Lower leg skin (tissue), 4 donors: ENCODE measurements around the gene TRMT112. TPM values are rescaled to one million over a fixed set of nuclear protein-coding genes. Genes with fewer than 3 reads are reported as not detected.

Experiments used
- DNase-seq, 2 donors: peaks; one replicate each; pipeline ENCODE4 v3.0.0-alpha.2; 2019; ENCODE audit warnings: low spot score in 2 of 2
- H3K4me3 ChIP-seq: fragments of 200-600 bp; sonication (generic); 2 replicates; pipeline ENCODE4 v1.5.1; 2017; ENCODE audit warnings: mild to moderate bottlenecking, low read depth; ENCODE audit not compliant: poor library complexity, severe bottlenecking
- POLR2A ChIP-seq, 2 donors: fragments of 450-650 bp; IDR thresholded peaks; one replicate each; pipeline ENCODE4 v1.6.1; 2016 to 2017; ENCODE audit warnings: antibody characterized with exemption in 2 of 2, mild to moderate bottlenecking in 1 of 2, moderate library complexity in 1 of 2
- WGBS, 2 donors: methylation state at CpG; one replicate each; pipeline ENCODE4 v1.1.5; 2018; 5-methylcytosine and 5-hydroxymethylcytosine counted together
- intact Hi-C: fragments of 100-400 bp; cut with DNase I; formaldehyde crosslinking; loops from one replicate; pipeline ENCODE4 v1.15.0; 2023; ENCODE audit warnings: low total_unique reads
- total RNA-seq, 4 donors: library from RNA; depleted of rRNA; stranded (reverse); fragments of >200 nt; gene quantifications; one replicate each; pipeline ENCODE4 v1.1.0, GENCODE V29; 2016
- TF ChIP-seq, protein P1 (sequence below), 3 donors: fragments of 450-650 bp; IDR thresholded peaks; one replicate each; pipeline ENCODE4 v1.5.1; 2016; ENCODE audit warnings: antibody characterized with exemption in 3 of 3, mild to moderate bottlenecking in 3 of 3, moderate library complexity in 2 of 3

TRMT112 gene
- total RNA-seq = 100 to 1,000 TPM; 199 to 356 (median 255) TPM

DNA sequence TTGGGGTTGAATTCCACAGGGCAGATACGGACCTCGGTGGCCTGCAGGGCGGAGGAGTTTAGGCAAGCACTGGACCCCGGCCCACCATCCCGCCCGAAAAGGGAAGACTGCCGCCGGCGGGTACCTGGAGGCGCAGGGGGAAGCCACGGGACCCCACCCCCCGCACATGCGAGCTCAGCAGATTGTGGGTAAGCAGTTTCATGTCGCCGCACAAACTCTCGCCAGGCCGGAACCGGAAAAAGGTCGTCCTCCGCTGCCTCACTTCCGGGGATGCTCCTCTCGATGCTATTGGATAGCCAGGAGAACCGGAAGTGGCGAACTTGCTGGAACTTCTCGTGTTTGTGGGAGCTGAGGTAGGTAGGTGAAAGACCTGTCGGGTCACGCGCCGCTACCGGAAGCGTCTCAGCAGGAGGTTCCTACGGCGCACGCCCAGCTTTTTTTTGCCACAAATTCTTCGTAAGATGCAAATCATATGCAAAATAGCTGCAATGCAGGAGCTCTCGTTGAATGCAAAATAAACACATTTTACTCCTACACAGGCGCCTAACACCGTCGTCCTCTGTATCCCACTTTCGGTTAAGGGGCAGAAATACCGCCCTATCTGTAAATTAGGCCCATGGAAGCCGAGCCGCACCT is at the start of gene TRMT112:
TSS of gene TRMT112 (minus strand) at position 235 of the 636 bp plus-strand sequence. CDS start at position 202, 33 bp downstream.
- peak within 1 kb of the TSS; percentile 72 for H3K4me3 ChIP-seq
- WGBS, 2 donors = 0 to 1% methylated on average over 28 to 35 of the region's 43 CpGs
- TF ChIP-seq POLR2A (IDR thresholded peaks at IDR 0.05) = peak in 1 of 2 donors; percentile 72
- TF ChIP-seq, protein P1, sequence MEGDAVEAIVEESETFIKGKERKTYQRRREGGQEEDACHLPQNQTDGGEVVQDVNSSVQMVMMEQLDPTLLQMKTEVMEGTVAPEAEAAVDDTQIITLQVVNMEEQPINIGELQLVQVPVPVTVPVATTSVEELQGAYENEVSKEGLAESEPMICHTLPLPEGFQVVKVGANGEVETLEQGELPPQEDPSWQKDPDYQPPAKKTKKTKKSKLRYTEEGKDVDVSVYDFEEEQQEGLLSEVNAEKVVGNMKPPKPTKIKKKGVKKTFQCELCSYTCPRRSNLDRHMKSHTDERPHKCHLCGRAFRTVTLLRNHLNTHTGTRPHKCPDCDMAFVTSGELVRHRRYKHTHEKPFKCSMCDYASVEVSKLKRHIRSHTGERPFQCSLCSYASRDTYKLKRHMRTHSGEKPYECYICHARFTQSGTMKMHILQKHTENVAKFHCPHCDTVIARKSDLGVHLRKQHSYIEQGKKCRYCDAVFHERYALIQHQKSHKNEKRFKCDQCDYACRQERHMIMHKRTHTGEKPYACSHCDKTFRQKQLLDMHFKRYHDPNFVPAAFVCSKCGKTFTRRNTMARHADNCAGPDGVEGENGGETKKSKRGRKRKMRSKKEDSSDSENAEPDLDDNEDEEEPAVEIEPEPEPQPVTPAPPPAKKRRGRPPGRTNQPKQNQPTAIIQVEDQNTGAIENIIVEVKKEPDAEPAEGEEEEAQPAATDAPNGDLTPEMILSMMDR (IDR thresholded peaks at IDR 0.05) = no peak
- intact Hi-C loops = no loop called here
- DNase-seq = peak; percentile 99

DNA sequence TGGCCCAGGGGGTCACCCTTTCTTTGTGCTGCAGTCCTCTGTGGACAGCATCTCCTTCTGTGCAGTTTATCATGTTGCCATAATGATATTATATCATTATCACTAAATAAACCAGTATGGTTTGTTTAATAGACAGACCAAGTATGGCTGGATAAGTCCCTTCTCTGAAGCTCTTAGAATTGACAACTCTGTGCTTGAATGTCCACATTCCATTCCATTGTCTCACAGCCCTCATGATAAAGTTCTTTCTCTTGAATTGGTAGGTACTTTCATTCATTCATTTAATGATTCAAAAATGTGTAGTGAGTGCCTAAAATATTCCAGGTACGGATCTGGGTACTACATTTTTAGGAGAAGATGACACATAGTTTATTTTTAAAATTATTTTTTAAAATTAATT is 49.4 kb upstream of the TRMT112 start:
- DNase-seq = no peak
- H3K4me3 ChIP-seq = no peak overlapping the region
- TF ChIP-seq POLR2A (IDR thresholded peaks at IDR 0.05) = no peak
- TF ChIP-seq, protein P1 (IDR thresholded peaks at IDR 0.05) = no peak
- intact Hi-C loops = no loop called here
- 81 to 83% methylated on average over 1 of the region's 1 CpG for WGBS, 2 donors

- intact Hi-C loops = no loop called here
- 93 to 95% methylated on average over 4 of the region's 4 CpGs for WGBS, 2 donors
- no peak overlapping the region for H3K4me3 ChIP-seq
- TF ChIP-seq, protein P1 (IDR thresholded peaks at IDR 0.05) = no peak
- TF ChIP-seq POLR2A (IDR thresholded peaks at IDR 0.05) = no peak
- DNase-seq = no peak
Observed at GRCh38 chr11:64364911-64365310, 47.6 kb upstream of the TRMT112 start.

DNA sequence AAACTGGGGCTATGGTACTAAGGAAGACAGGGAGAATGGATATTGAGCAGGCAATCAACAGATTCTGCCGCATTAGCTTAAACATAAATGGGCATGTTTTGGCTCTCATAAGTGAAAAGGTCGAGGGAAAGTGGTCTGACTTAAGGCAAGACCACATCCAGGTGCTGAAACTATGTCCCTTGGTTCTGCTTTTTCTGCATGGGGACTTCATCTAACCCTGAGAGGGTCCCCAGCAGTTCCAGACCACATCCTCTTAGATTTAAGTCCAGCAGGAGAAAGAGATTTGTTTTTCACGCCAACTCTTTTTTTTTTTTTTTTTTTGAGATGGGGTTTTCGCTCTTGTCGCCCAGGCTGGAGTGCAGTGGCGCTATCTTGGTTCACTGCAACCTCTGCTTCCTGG is 47.1 kb upstream of the TRMT112 start:
- intact Hi-C loops = no loop called here
- no peak overlapping the region for H3K4me3 ChIP-seq
- WGBS, 2 donors = 94% methylated on average over 6 of the region's 6 CpGs

GRCh38 chr11:64362339-64362738 is 45.0 kb upstream of the TRMT112 start:
- H3K4me3 ChIP-seq = no peak overlapping the region
- intact Hi-C loops = no loop called here
- TF ChIP-seq POLR2A (IDR thresholded peaks at IDR 0.05) = no peak
- TF ChIP-seq, protein P1 (IDR thresholded peaks at IDR 0.05) = no peak
- WGBS, 2 donors = 93 to 96% methylated on average over 10 of the region's 10 CpGs
- DNase-seq = no peak

More for the DNA sequence above, 47.1 kb upstream of the TRMT112 start:
- no peak for TF ChIP-seq POLR2A (IDR thresholded peaks at IDR 0.05)
- TF ChIP-seq, protein P1 (IDR thresholded peaks at IDR 0.05) = no peak
- DNase-seq = no peak

- H3K4me3 ChIP-seq = no peak overlapping the region
- WGBS, 2 donors = 91 to 95% methylated on average over 18 of the region's 18 CpGs
- no peak for DNase-seq
- intact Hi-C loops = no loop called here
- TF ChIP-seq POLR2A (IDR thresholded peaks at IDR 0.05) = no peak
- TF ChIP-seq, protein P1 (IDR thresholded peaks at IDR 0.05) = no peak
Observed at GRCh38 chr11:64361659-64362058, 44.3 kb upstream of the TRMT112 start.
